ENCODE measurements around the gene MYH9. TPM values are rescaled to one million over a fixed set of nuclear protein-coding genes. Genes with fewer than 3 reads are reported as not detected.
A peak's percentile ranks its signal among the peaks of the same experiment; 100 is the strongest.

The MYH9 gene
- total and polyA plus RNA-seq, 2 donors (not counting 1 experiment from before 2014, with no cell fraction given): 108 to 554 TPM

GRCh38 chr22:36336246-36337182, 51.3 kb downstream of the MYH9 start:
- Histone ChIP-seq H2AFZ (ENCODE audit: insufficient read depth, low read depth, low read length, poor library complexity, severe bottlenecking) (no peak overlapping the region), H4K20me1 (ENCODE audit: control insufficient read depth, insufficient read depth, low read length, poor library complexity, severe bottlenecking) (peaks cover 100% of the 10 kb centered on the region), H3K9ac (ENCODE audit: low read length) (no peak overlapping the region), H3K4me2 (replicated peaks; ENCODE audit: low read depth, low read length, poor library complexity, severe bottlenecking) (no peak overlapping the region), H3K36me3 (replicated peaks in 1 of 2; ENCODE audit: control extremely low read depth in 1 of 2, control insufficient read depth in 1 of 2, extremely low read depth in 1 of 2, insufficient read depth in 2 of 2, low read length in 1 of 2) (peaks cover 6 to 87% of the 10 kb centered on the region in 2 experiments), H3K27me3 (replicated peaks in 1 of 4; ENCODE audit: control extremely low read depth in 1 of 4, control insufficient read depth in 3 of 4, insufficient read depth in 4 of 4, low read length in 3 of 4) (no peaks in the 10 kb centered on the region), H3K9me3 (ENCODE audit: control extremely low read depth in 1 of 3, control insufficient read depth in 2 of 3, insufficient read depth in 1 of 3, low read length in 2 of 3) (no peaks in the 10 kb centered on the region), H3K79me2 (ENCODE audit: control insufficient read depth, insufficient read depth, low read length) (peaks cover 100% of the 10 kb centered on the region), H3K4me3 (ENCODE audit: control extremely low read depth in 1 of 5, extremely low read depth in 1 of 5, insufficient read depth in 1 of 5, low read depth in 2 of 5, low read length in 4 of 5) (no peak overlapping the region), H3K27ac (ENCODE audit: low read length in 2 of 2) (peak overlapping the region in 1 of 2 donors; percentile 83), H3K4me1 (ENCODE audit: control insufficient read depth in 2 of 2, insufficient read depth in 2 of 2, low read length in 2 of 2) (peaks cover 57 to 68% of the 10 kb centered on the region in 2 donors)
- intact Hi-C loops (cut with micrococcal nuclease): no loop called here
- Mint-ChIP-seq H3K4me1 (peaks cover 74% of the 10 kb centered on the region), H3K27me3 (no peaks in the 10 kb centered on the region), H3K27ac (peak overlapping the region; percentile 88), H3K4me3 (no peak overlapping the region), H3K9me3 (ENCODE audit: insufficient read depth) (no peaks in the 10 kb centered on the region)
- ChIA-PET POLR2A (interaction anchor here (1.1 kb wide), 1 partner anchor 8 kb away, joined by 6 read pairs; no protein-coding TSS in a partner anchor), CTCF (interaction anchor here (0.9 to 5.8 kb wide), 5 partner anchors 8 to 133 kb away, joined by 3 to 58 read pairs (median 4); no protein-coding TSS in a partner anchor)
- ATAC-seq (ENCODE audit: low read depth) (no peak), DNase-seq (no peak)
- WGBS (ENCODE audit: insufficient coverage): 87% methylated on average over 26 of the region's 26 CpGs
- TF ChIP-seq CTCF (IDR thresholded peaks at IDR 0.05): no peak

GRCh38 chr22:36335621-36336020, 52.1 kb downstream of the MYH9 start:
- ChIA-PET CTCF (interaction anchor here (0.7 to 5.8 kb wide), 4 partner anchors 10 to 134 kb away, joined by 3 to 58 read pairs (median 18); no protein-coding TSS in a partner anchor), POLR2A (no interaction called here)
- Histone ChIP-seq H4K20me1 (ENCODE audit: control insufficient read depth, insufficient read depth, low read length, poor library complexity, severe bottlenecking) (peaks cover 100% of the 10 kb centered on the region), H3K9ac (ENCODE audit: low read length) (no peak overlapping the region), H3K27ac (ENCODE audit: low read length in 2 of 2) (peak overlapping the region in 1 of 2 donors; percentile 83), H3K9me3 (ENCODE audit: control extremely low read depth in 1 of 3, control insufficient read depth in 2 of 3, insufficient read depth in 1 of 3, low read length in 2 of 3) (no peaks in the 10 kb centered on the region), H3K36me3 (replicated peaks in 1 of 2; ENCODE audit: control extremely low read depth in 1 of 2, control insufficient read depth in 1 of 2, extremely low read depth in 1 of 2, insufficient read depth in 2 of 2, low read length in 1 of 2) (peaks cover 1 to 84% of the 10 kb centered on the region in 2 experiments), H3K27me3 (replicated peaks in 1 of 4; ENCODE audit: control extremely low read depth in 1 of 4, control insufficient read depth in 3 of 4, insufficient read depth in 4 of 4, low read length in 3 of 4) (no peaks in the 10 kb centered on the region), H2AFZ (ENCODE audit: insufficient read depth, low read depth, low read length, poor library complexity, severe bottlenecking) (no peak overlapping the region), H3K4me3 (ENCODE audit: control extremely low read depth in 1 of 5, extremely low read depth in 1 of 5, insufficient read depth in 1 of 5, low read depth in 2 of 5, low read length in 4 of 5) (no peak overlapping the region), H3K4me1 (ENCODE audit: control insufficient read depth in 2 of 2, insufficient read depth in 2 of 2, low read length in 2 of 2) (peaks cover 66 to 77% of the 10 kb centered on the region in 2 donors), H3K4me2 (replicated peaks; ENCODE audit: low read depth, low read length, poor library complexity, severe bottlenecking) (no peak overlapping the region), H3K79me2 (ENCODE audit: control insufficient read depth, insufficient read depth, low read length) (peaks cover 100% of the 10 kb centered on the region)
- H3K27me3 Mint-ChIP-seq: no peaks in the 10 kb centered on the region
- no peak overlapping the region for H3K4me3 Mint-ChIP-seq
- H3K4me1 Mint-ChIP-seq: peaks cover 81% of the 10 kb centered on the region
- WGBS (ENCODE audit: insufficient coverage): 83% methylated on average over 6 of the region's 9 CpGs
- DNase-seq (no peak), ATAC-seq (ENCODE audit: low read depth) (no peak)
- H3K9me3 Mint-ChIP-seq (ENCODE audit: insufficient read depth): no peaks in the 10 kb centered on the region
- TF ChIP-seq EZH2 (IDR thresholded peaks at IDR 0.05; ENCODE audit: borderline replicate concordance, insufficient read depth, low read depth, low read length, poor library complexity, severe bottlenecking): no peak
- no peak for TF ChIP-seq CTCF (IDR thresholded peaks at IDR 0.05)
- intact Hi-C loops (cut with micrococcal nuclease): no loop called here
- H3K27ac Mint-ChIP-seq: peak overlapping the region; percentile 97
